HEK293 (cell line): Measurements from ENCODE around the gene PDCD7.

ENCODE experiments used
- CTCF ChIA-PET: fragments of 350-600 bp; formaldehyde crosslinking; extraction: SDS; loops from one replicate; lab custom pipeline; 2021; ENCODE audit warnings: antibody characterized with exemption; lab: Yijun Ruan, JAX
- POLR2A ChIA-PET: fragments of 300-600 bp; formaldehyde crosslinking; extraction: SDS; loops from one replicate; lab custom pipeline; 2020; ENCODE audit warnings: antibody characterized with exemption, inconsistent platforms; lab: Yijun Ruan, JAX
- H3K27ac ChIP-seq: fragments of 200-500 bp; sonication (Bioruptor generic); 2 replicates; pipeline ENCODE4 v1.5.1; 2014; ENCODE audit warnings: low read depth, low read length, control low read depth, inconsistent platforms; ENCODE audit errors: extremely low read depth
- H3K36me3 ChIP-seq, 2 experiments: fragments of 200-500 bp in 1 of 2; sonication (Bioruptor generic) in 1 of 2; 1 replicate in 1 of 2; 2 replicates in 1 of 2; pipeline ENCODE4 v1.5.1; 2014 to 2017; ENCODE audit warnings: inconsistent platforms in 2 of 2, low read length in 2 of 2; ENCODE audit not compliant: control insufficient read depth in 2 of 2, insufficient read depth in 1 of 2
- H3K4me1 ChIP-seq: fragments of 200-500 bp; sonication (Bioruptor generic); 2 replicates; pipeline ENCODE4 v1.5.1; 2014; ENCODE audit warnings: mild to moderate bottlenecking, low read length, inconsistent platforms; ENCODE audit not compliant: control insufficient read depth, insufficient read depth
- H3K4me3 ChIP-seq: 2 replicates; pipeline ENCODE4 v1.5.1; 2011; ENCODE audit warnings: low read depth, mild to moderate bottlenecking, control low read depth, low read length, moderate library complexity
- H3K9me3 ChIP-seq: fragments of 200-500 bp; sonication (Bioruptor generic); 2 replicates; pipeline ENCODE4 v1.5.1; 2014; ENCODE audit warnings: low read depth, low read length, inconsistent platforms; ENCODE audit not compliant: control insufficient read depth, insufficient read depth
- FEZF1 ChIP-seq: fragments of 450-650 bp; formaldehyde crosslinking; IDR thresholded peaks from 2 replicates; pipeline ENCODE4 v1.5.1; 2016; ENCODE audit warnings: missing biosample characterization, missing genetic modification characterization
- GLIS2 ChIP-seq: fragments of 450-650 bp; formaldehyde crosslinking; IDR thresholded peaks from 2 replicates; pipeline ENCODE4 v1.5.1; 2016; ENCODE audit warnings: missing biosample characterization, missing genetic modification characterization
- OSR2 ChIP-seq: fragments of 450-650 bp; formaldehyde crosslinking; IDR thresholded peaks from 2 replicates; pipeline ENCODE4 v1.5.1; 2016; ENCODE audit warnings: missing biosample characterization, missing genetic modification characterization
- SCRT1 ChIP-seq: fragments of 450-650 bp; formaldehyde crosslinking; IDR thresholded peaks from 2 replicates; pipeline ENCODE4 v1.5.1; 2016; ENCODE audit warnings: missing biosample characterization, missing genetic modification characterization, borderline replicate concordance
- SP7 ChIP-seq: fragments of 450-650 bp; formaldehyde crosslinking; IDR thresholded peaks from 2 replicates; pipeline ENCODE4 v1.5.1; 2016; ENCODE audit warnings: missing biosample characterization, missing genetic modification characterization
- ZBTB17 ChIP-seq: fragments of 450-650 bp; formaldehyde crosslinking; IDR thresholded peaks from 2 replicates; pipeline ENCODE4 v1.5.1; 2016; ENCODE audit warnings: missing biosample characterization, missing genetic modification characterization
- ZFHX2 ChIP-seq: fragments of 450-650 bp; formaldehyde crosslinking; conservative IDR thresholded peaks from 2 replicates; pipeline ENCODE4 v1.5.1; 2016; ENCODE audit warnings: missing biosample characterization, missing genetic modification characterization
- ZNF10 ChIP-seq: fragments of 450-650 bp; formaldehyde crosslinking; IDR thresholded peaks from 2 replicates; pipeline ENCODE4 v1.5.1; 2017; ENCODE audit warnings: missing biosample characterization, missing genetic modification characterization
- ZNF121 ChIP-seq: fragments of 450-650 bp; formaldehyde crosslinking; IDR thresholded peaks from 2 replicates; pipeline ENCODE4 v1.5.1; 2016; ENCODE audit warnings: missing biosample characterization, missing genetic modification characterization
- ZNF350 ChIP-seq: fragments of 450-650 bp; formaldehyde crosslinking; IDR thresholded peaks from 2 replicates; pipeline ENCODE4 v1.5.0; 2017; ENCODE audit warnings: missing biosample characterization, mild to moderate bottlenecking, missing genetic modification characterization
- ZNF501 ChIP-seq: fragments of 450-650 bp; formaldehyde crosslinking; IDR thresholded peaks from 2 replicates; pipeline ENCODE4 v1.5.1; 2016; ENCODE audit warnings: missing biosample characterization, missing genetic modification characterization
- ZNF600 ChIP-seq: fragments of 450-650 bp; formaldehyde crosslinking; IDR thresholded peaks from 2 replicates; pipeline ENCODE4 v1.5.1; 2016; ENCODE audit warnings: missing biosample characterization, missing genetic modification characterization
- ZNF76 ChIP-seq: fragments of 450-650 bp; formaldehyde crosslinking; IDR thresholded peaks from 2 replicates; pipeline ENCODE4; 2016; ENCODE audit warnings: low read depth, missing biosample characterization, missing genetic modification characterization, borderline replicate concordance
- TF ChIP-seq, protein P1 (sequence below): sonication (generic); formaldehyde crosslinking; IDR thresholded peaks from 2 replicates; pipeline ENCODE4 v1.8.1; 2022; ENCODE audit warnings: mild to moderate bottlenecking, moderate library complexity, missing genetic modification reagents
- TF ChIP-seq, protein P2 (sequence below): fragments of 450-650 bp; formaldehyde crosslinking; IDR thresholded peaks from 2 replicates; pipeline ENCODE4 v1.5.1; 2016; ENCODE audit warnings: missing biosample characterization, missing genetic modification characterization
- TF ChIP-seq, protein P3 (sequence below): fragments of 450-650 bp; formaldehyde crosslinking; IDR thresholded peaks from 2 replicates; pipeline ENCODE4 v1.5.1; 2016; ENCODE audit warnings: missing biosample characterization, missing genetic modification characterization
- TF ChIP-seq, protein P4 (sequence below): fragments of 450-650 bp; formaldehyde crosslinking; IDR thresholded peaks from 2 replicates; pipeline ENCODE4 v1.5.1; 2016; ENCODE audit warnings: missing biosample characterization, missing genetic modification characterization
- TF ChIP-seq, protein P5 (sequence below): fragments of 450-650 bp; formaldehyde crosslinking; IDR thresholded peaks from 2 replicates; pipeline ENCODE4 v1.5.1; 2016; ENCODE audit warnings: missing biosample characterization, missing genetic modification characterization

Gene PDCD7

DNA sequence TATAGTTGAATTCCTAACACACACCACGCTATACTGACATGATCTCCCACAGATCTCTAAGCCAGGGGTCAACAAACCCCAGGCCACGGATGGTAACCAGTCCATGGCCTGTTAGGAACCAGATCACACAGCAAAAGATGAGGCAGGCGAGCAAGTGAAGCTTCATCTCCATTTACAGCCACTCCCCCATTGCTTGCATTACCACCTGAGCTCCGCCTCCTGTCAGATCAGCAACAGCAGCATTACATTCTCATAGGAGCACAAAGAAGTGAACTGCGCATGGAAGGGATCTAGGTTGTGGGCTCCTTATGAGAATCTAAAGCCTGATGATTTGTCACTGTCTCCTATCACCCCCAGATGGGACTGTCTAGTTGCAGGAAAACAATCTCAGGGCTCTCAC, 2.7 kb downstream of the PDCD7 start (continued):
- TF ChIP-seq, protein P1, sequence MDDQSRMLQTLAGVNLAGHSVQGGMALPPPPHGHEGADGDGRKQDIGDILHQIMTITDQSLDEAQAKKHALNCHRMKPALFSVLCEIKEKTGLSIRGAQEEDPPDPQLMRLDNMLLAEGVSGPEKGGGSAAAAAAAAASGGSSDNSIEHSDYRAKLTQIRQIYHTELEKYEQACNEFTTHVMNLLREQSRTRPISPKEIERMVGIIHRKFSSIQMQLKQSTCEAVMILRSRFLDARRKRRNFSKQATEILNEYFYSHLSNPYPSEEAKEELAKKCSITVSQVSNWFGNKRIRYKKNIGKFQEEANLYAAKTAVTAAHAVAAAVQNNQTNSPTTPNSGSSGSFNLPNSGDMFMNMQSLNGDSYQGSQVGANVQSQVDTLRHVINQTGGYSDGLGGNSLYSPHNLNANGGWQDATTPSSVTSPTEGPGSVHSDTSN (CRISPR knock-in tag): no peak
- TF ChIP-seq ZNF76 (tag by site-specific recombination): no peak

DNA sequence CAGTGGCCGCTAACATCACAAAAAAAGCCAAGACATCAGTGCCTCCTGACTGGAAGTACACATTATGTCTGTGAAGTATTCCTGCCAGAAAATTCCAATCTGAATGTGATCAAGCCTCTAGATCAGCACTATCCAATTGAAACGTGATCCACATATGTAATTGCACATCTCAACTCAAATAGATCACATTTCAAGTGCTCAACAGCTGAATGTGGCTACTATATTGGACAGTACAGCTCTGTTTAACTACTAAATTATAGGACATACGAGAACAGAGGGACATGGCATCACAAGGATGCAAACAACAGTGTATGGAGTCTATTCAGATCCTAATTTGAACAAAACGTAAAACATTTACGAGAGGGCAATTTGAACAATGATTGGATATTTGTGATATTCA, 18.1 kb downstream of the PDCD7 start:
- TF ChIP-seq, protein P2, sequence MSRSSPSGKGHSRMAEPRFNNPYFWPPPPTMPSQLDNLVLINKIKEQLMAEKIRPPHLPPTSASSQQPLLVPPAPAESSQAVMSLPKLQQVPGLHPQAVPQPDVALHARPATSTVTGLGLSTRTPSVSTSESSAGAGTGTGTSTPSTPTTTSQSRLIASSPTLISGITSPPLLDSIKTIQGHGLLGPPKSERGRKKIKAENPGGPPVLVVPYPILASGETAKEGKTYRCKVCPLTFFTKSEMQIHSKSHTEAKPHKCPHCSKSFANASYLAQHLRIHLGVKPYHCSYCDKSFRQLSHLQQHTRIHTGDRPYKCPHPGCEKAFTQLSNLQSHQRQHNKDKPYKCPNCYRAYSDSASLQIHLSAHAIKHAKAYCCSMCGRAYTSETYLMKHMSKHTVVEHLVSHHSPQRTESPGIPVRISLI: no peak
- TF ChIP-seq ZNF600 (peak; percentile 27; the same call in 1 of the 2 replicates), ZNF501 (0 out of 2 replicates have a peak, but pooled peaks have one; percentile 22), ZNF10 (no peak), SP7 (peak; percentile 95), SCRT1 (tag by site-specific recombination) (peak; percentile 76; the same call in 1 of the 2 replicates), OSR2 (tag by site-specific recombination) (peak; percentile 48; the same call in 1 of the 2 replicates), ZFHX2 (no peak), GLIS2 (no peak), ZBTB17 (tag by site-specific recombination) (peak; percentile 28; the same call in 1 of the 2 replicates)
- TF ChIP-seq, protein P3, sequence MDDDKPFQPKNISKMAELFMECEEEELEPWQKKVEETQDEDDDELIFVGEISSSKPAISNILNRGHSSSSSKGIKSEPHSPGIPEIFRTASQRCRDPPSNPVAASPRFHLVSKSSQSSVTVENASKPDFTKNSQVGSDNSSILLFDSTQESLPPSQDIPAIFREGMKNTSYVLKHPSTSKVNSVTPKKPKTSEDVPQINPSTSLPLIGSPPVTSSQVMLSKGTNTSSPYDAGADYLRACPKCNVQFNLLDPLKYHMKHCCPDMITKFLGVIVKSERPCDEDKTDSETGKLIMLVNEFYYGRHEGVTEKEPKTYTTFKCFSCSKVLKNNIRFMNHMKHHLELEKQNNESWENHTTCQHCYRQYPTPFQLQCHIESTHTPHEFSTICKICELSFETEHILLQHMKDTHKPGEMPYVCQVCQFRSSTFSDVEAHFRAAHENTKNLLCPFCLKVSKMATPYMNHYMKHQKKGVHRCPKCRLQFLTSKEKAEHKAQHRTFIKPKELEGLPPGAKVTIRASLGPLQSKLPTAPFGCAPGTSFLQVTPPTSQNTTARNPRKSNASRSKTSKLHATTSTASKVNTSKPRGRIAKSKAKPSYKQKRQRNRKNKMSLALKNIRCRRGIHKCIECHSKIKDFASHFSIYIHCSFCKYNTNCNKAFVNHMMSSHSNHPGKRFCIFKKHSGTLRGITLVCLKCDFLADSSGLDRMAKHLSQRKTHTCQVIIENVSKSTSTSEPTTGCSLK: no peak
- TF ChIP-seq, protein P4, sequence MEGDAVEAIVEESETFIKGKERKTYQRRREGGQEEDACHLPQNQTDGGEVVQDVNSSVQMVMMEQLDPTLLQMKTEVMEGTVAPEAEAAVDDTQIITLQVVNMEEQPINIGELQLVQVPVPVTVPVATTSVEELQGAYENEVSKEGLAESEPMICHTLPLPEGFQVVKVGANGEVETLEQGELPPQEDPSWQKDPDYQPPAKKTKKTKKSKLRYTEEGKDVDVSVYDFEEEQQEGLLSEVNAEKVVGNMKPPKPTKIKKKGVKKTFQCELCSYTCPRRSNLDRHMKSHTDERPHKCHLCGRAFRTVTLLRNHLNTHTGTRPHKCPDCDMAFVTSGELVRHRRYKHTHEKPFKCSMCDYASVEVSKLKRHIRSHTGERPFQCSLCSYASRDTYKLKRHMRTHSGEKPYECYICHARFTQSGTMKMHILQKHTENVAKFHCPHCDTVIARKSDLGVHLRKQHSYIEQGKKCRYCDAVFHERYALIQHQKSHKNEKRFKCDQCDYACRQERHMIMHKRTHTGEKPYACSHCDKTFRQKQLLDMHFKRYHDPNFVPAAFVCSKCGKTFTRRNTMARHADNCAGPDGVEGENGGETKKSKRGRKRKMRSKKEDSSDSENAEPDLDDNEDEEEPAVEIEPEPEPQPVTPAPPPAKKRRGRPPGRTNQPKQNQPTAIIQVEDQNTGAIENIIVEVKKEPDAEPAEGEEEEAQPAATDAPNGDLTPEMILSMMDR (tag by site-specific recombination): no peak
- ChIA-PET POLR2A (interaction anchor here (0.6 to 1.3 kb wide), 3 partner anchors 18 to 109 kb away, joined by 3 to 10 read pairs (median 3); partner anchors contain the start of gene PDCD7), CTCF (interaction anchor here (1.2 kb wide), 1 partner anchor 14 kb away, joined by 5 read pairs; no protein-coding TSS in a partner anchor)
- Histone ChIP-seq H3K36me3 (peaks cover 17 to 53% of the 10 kb centered on the region in 2 experiments), H3K4me3 (no peak overlapping the region), H3K9me3 (no peaks in the 10 kb centered on the region), H3K4me1 (0 out of 2 replicates have a peak, but pooled peaks cover 2% of the 10 kb centered on the region), H3K27ac (no peak overlapping the region)

DNA sequence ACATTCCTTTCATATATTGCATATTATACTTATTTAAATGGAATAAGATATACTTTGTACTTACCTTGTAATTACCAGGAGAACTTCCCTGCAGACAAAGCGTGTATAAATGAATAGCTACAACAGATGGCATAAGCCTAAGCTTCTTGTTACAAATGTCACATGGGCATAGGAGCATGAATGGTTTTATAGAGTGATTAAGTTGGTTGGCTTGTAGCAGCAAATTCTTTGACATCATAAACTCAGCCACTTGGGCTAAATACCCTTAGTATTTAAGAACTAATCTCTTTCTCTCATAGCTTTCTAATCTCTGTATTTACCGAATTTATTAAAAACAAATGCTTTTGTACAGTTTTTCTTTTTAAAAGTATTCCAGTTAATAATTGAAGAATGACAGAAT, 18.5 kb downstream of the PDCD7 start, which contains the start of gene UBAP1L:
UBAP1L (minus strand) TSS at position 115 of the 400 bp plus-strand sequence. CDS start 8,985 bp downstream, outside the sequence.
- POLR2A ChIA-PET: interaction anchor here (1.1 to 1.3 kb wide), 2 partner anchors 19 to 70 kb away, joined by 3 read pairs; partner anchors contain the start of gene PDCD7
- H3K9me3 ChIP-seq: no peaks in the 10 kb centered on the region
- no peak within 1 kb of the TSS for H3K27ac ChIP-seq
- TF ChIP-seq, protein P5, sequence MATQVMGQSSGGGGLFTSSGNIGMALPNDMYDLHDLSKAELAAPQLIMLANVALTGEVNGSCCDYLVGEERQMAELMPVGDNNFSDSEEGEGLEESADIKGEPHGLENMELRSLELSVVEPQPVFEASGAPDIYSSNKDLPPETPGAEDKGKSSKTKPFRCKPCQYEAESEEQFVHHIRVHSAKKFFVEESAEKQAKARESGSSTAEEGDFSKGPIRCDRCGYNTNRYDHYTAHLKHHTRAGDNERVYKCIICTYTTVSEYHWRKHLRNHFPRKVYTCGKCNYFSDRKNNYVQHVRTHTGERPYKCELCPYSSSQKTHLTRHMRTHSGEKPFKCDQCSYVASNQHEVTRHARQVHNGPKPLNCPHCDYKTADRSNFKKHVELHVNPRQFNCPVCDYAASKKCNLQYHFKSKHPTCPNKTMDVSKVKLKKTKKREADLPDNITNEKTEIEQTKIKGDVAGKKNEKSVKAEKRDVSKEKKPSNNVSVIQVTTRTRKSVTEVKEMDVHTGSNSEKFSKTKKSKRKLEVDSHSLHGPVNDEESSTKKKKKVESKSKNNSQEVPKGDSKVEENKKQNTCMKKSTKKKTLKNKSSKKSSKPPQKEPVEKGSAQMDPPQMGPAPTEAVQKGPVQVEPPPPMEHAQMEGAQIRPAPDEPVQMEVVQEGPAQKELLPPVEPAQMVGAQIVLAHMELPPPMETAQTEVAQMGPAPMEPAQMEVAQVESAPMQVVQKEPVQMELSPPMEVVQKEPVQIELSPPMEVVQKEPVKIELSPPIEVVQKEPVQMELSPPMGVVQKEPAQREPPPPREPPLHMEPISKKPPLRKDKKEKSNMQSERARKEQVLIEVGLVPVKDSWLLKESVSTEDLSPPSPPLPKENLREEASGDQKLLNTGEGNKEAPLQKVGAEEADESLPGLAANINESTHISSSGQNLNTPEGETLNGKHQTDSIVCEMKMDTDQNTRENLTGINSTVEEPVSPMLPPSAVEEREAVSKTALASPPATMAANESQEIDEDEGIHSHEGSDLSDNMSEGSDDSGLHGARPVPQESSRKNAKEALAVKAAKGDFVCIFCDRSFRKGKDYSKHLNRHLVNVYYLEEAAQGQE: no peak
- TF ChIP-seq FEZF1 (peak; percentile 16; the same call in 1 of the 2 replicates), ZNF76 (tag by site-specific recombination) (no peak), ZNF121 (tag by site-specific recombination) (no peak), ZNF350 (tag by site-specific recombination) (no peak)
- no peak within 1 kb of the TSS for H3K4me3 ChIP-seq
- 0 out of 2 replicates have a peak, but pooled peaks cover 2% of the 10 kb centered on the region for H3K4me1 ChIP-seq
- H3K36me3 ChIP-seq: peaks cover 15 to 52% of the 10 kb centered on the region in 2 experiments
- CTCF ChIA-PET: interaction anchor here (0.7 to 1.5 kb wide), 3 partner anchors 10 to 60 kb away, joined by 3 to 8 read pairs (median 5); no protein-coding TSS in a partner anchor
